Type B pancreatic cell (in vitro differentiated cells): Measurements from ENCODE around the gene ZNF425. TPM values are rescaled to one million over a fixed set of nuclear protein-coding genes. Genes with fewer than 3 reads are reported as not detected.

Experiments used
- DNase-seq: peaks from one replicate; pipeline ENCODE4 v3.0.0; 2021; ENCODE audit warnings: mixed read lengths; ENCODE audit not compliant: unreplicated experiment; ENCODE audit errors: extremely low spot score
- H3K27ac Mint-ChIP-seq: 2 replicates; pipeline ENCODE4 v1.8.0; 2021; ENCODE audit warnings: mild to moderate bottlenecking, mixed read lengths
- H3K27me3 Mint-ChIP-seq: 2 replicates; pipeline ENCODE4 v1.8.0; 2021; ENCODE audit warnings: mixed read lengths
- H3K36me3 Mint-ChIP-seq: 2 replicates; pipeline ENCODE4 v1.8.0; 2021; ENCODE audit warnings: mixed read lengths
- H3K4me1 Mint-ChIP-seq: one replicate; pipeline ENCODE4 v1.8.0; 2021; ENCODE audit warnings: mixed read lengths; ENCODE audit not compliant: unreplicated experiment
- H3K4me3 Mint-ChIP-seq: 2 replicates; pipeline ENCODE4 v1.8.0; 2021; ENCODE audit warnings: mild to moderate bottlenecking, mixed read lengths
- H3K9me3 Mint-ChIP-seq: 2 replicates; pipeline ENCODE4 v1.8.0; 2021; ENCODE audit warnings: mixed read lengths
- total RNA-seq: library from RNA; stranded (reverse); gene quantifications from 2 replicates; pipeline ENCODE4 v1.2.1, GENCODE V29; 2021; ENCODE audit warnings: low replicate concordance
- TF ChIP-seq, protein P1 (sequence below): fragments of 200-600 bp; sonication (generic); conservative IDR thresholded peaks from 2 replicates; pipeline ENCODE4 v1.5.0; 2021; ENCODE audit warnings: antibody characterized with exemption, mild to moderate bottlenecking

ZNF425 gene
- total RNA-seq, 1 donor from 2014 or later = 7.0 TPM

DNA sequence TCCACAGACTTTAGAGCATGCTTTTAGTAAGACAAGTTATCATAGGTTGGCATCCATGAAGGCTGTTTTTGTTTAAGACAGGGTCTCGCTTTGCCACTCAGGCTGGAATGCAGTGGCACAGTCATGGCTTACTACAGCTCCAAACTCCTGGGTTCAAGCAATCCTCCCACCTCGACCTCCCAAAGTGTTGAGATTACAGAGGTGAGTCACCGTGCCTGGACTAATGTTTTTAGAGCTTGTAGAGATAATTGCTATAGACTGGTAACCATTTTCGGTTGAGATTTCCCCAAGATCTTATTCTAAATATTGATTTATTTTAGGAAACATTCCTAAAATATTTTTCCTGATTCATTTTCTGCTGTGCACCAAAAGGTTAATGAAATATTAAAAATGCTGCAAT, 15.8 kb upstream of the ZNF425 start:
- Mint-ChIP-seq H3K27me3 (no peaks in the 10 kb centered on the region), H3K27ac (no peak overlapping the region), H3K4me1 (peaks cover 10% of the 10 kb centered on the region), H3K4me3 (no peak overlapping the region), H3K9me3 (no peaks in the 10 kb centered on the region), H3K36me3 (no peaks in the 10 kb centered on the region)
- TF ChIP-seq, protein P1, sequence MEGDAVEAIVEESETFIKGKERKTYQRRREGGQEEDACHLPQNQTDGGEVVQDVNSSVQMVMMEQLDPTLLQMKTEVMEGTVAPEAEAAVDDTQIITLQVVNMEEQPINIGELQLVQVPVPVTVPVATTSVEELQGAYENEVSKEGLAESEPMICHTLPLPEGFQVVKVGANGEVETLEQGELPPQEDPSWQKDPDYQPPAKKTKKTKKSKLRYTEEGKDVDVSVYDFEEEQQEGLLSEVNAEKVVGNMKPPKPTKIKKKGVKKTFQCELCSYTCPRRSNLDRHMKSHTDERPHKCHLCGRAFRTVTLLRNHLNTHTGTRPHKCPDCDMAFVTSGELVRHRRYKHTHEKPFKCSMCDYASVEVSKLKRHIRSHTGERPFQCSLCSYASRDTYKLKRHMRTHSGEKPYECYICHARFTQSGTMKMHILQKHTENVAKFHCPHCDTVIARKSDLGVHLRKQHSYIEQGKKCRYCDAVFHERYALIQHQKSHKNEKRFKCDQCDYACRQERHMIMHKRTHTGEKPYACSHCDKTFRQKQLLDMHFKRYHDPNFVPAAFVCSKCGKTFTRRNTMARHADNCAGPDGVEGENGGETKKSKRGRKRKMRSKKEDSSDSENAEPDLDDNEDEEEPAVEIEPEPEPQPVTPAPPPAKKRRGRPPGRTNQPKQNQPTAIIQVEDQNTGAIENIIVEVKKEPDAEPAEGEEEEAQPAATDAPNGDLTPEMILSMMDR = no peak
- DNase-seq = no peak

GRCh38 chr7:149140831-149141230, 14.7 kb upstream of the ZNF425 start:
- H3K9me3 Mint-ChIP-seq = no peaks in the 10 kb centered on the region
- TF ChIP-seq, protein P1 = no peak
- no peak for DNase-seq

GRCh38 chr7:149136118-149136517, 10.0 kb upstream of the ZNF425 start:
- DNase-seq = no peak
- TF ChIP-seq, protein P1 = no peak
- Mint-ChIP-seq H3K4me3 (no peak overlapping the region), H3K9me3 (no peaks in the 10 kb centered on the region), H3K27me3 (no peaks in the 10 kb centered on the region), H3K4me1 (no peaks in the 10 kb centered on the region), H3K36me3 (peaks cover under 1% of the 10 kb centered on the region), H3K27ac (no peak overlapping the region)

More at GRCh38 chr7:149140831-149141230, 14.7 kb upstream of the ZNF425 start:
- Mint-ChIP-seq H3K4me1 (peaks cover 8% of the 10 kb centered on the region), H3K4me3 (no peak overlapping the region), H3K36me3 (no peaks in the 10 kb centered on the region), H3K27ac (no peak overlapping the region), H3K27me3 (no peaks in the 10 kb centered on the region)

- DNase-seq = no peak
- no peak overlapping the region for H3K4me3 Mint-ChIP-seq
- H3K4me1 Mint-ChIP-seq = peaks cover 1% of the 10 kb centered on the region
- H3K36me3 Mint-ChIP-seq = peaks cover 8% of the 10 kb centered on the region
- peaks cover 6% of the 10 kb centered on the region for H3K9me3 Mint-ChIP-seq
- TF ChIP-seq, protein P1 = no peak
- no peaks in the 10 kb centered on the region for H3K27me3 Mint-ChIP-seq
- H3K27ac Mint-ChIP-seq = no peak overlapping the region
Observed at GRCh38 chr7:149133028-149133710, 7.0 kb upstream of the ZNF425 start.

GRCh38 chr7:149130572-149131198, 4.6 kb upstream of the ZNF425 start:
- peaks cover 11% of the 10 kb centered on the region for H3K36me3 Mint-ChIP-seq
- H3K4me3 Mint-ChIP-seq = no peak overlapping the region
- peaks cover 6% of the 10 kb centered on the region for H3K9me3 Mint-ChIP-seq
- TF ChIP-seq, protein P1 = no peak
- H3K27ac Mint-ChIP-seq = no peak overlapping the region
- H3K27me3 Mint-ChIP-seq = no peaks in the 10 kb centered on the region
- peaks cover 9% of the 10 kb centered on the region for H3K4me1 Mint-ChIP-seq
- DNase-seq = no peak
